Stimulated activated CD4-positive, alpha-beta T cell treated with anti-CD3 and anti-CD28 coated beads, Interleukin-1b, Interleukin-23, amount 100 ng/mL, for 4 hours (primary cell): ENCODE measurements around the gene COQ8B.

ENCODE experiments used
- DNase-seq, 2 donors: peaks; one replicate each; pipeline ENCODE4 v3.0.0-alpha.2; 2020; ENCODE audit warnings: low read depth in 2 of 2

The COQ8B gene

GRCh38 chr19:40717880-40718773, 1.4 kb upstream of the COQ8B start:
- DNase-seq = no peak

- no peak for DNase-seq
Observed at GRCh38 chr19:40717325-40717879, 716 bp upstream of the COQ8B start.

GRCh38 chr19:40716031-40716481, 630 bp downstream of the COQ8B start:
- peak; percentile 50 to 74 for DNase-seq

- DNase-seq = peak; percentile 85 to 87
Observed at GRCh38 chr19:40714441-40715299, 2.0 kb downstream of the COQ8B start.

GRCh38 chr19:40713939-40714338, 2.7 kb downstream of the COQ8B start:
- no peak for DNase-seq

- DNase-seq = no peak
Observed at GRCh38 chr19:40709817-40710216, 6.9 kb downstream of the COQ8B start.

GRCh38 chr19:40707615-40708014, 9.1 kb downstream of the COQ8B start:
- DNase-seq = no peak

- DNase-seq = no peak
Observed at GRCh38 chr19:40705950-40706619, 10.6 kb downstream of the COQ8B start.

GRCh38 chr19:40705362-40705651, 11.4 kb downstream of the COQ8B start:
- no peak for DNase-seq

GRCh38 chr19:40704491-40705361, 12.0 kb downstream of the COQ8B start:
- DNase-seq = no peak

GRCh38 chr19:40703029-40703755, 13.5 kb downstream of the COQ8B start:
- no peak for DNase-seq

- no peak for DNase-seq
Observed at GRCh38 chr19:40702337-40703012, 14.2 kb downstream of the COQ8B start.

- no peak for DNase-seq
Observed at GRCh38 chr19:40701758-40702157, 14.9 kb downstream of the COQ8B start.

- no peak for DNase-seq
Observed at GRCh38 chr19:40700083-40700482, 16.6 kb downstream of the COQ8B start.

GRCh38 chr19:40697007-40697406, 19.7 kb downstream of the COQ8B start:
- DNase-seq = no peak

- DNase-seq = no peak
Observed at GRCh38 chr19:40695881-40696280, 20.8 kb downstream of the COQ8B start.

- no peak for DNase-seq
Observed at GRCh38 chr19:40693896-40694295, 22.8 kb downstream of the COQ8B start.

GRCh38 chr19:40693150-40693788, 23.4 kb downstream of the COQ8B start:
- no peak for DNase-seq

- DNase-seq = no peak
Observed at GRCh38 chr19:40692212-40692551, 24.5 kb downstream of the COQ8B start.
